Measurements from ENCODE around the gene HK3.

DNA sequence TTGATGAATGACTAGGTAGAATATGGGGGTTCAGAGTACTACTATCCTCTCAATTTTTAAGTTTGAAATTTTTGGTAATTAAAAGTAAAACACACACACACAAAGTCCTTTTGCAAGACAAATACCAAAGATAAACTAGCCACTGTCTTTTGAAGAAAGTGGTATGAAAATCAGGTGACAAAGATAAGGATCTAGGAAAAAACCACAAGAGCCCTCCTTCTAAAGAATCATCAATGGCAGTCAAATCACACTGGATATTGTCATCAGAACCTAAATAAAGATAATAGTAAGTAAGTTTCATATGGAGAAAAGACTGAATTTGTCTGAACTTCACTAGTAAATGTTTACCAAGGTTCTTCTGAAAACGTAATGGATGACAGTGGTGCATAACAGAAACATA is 30.5 kb upstream of the HK3 start:
- TF ChIP-seq, protein P1, sequence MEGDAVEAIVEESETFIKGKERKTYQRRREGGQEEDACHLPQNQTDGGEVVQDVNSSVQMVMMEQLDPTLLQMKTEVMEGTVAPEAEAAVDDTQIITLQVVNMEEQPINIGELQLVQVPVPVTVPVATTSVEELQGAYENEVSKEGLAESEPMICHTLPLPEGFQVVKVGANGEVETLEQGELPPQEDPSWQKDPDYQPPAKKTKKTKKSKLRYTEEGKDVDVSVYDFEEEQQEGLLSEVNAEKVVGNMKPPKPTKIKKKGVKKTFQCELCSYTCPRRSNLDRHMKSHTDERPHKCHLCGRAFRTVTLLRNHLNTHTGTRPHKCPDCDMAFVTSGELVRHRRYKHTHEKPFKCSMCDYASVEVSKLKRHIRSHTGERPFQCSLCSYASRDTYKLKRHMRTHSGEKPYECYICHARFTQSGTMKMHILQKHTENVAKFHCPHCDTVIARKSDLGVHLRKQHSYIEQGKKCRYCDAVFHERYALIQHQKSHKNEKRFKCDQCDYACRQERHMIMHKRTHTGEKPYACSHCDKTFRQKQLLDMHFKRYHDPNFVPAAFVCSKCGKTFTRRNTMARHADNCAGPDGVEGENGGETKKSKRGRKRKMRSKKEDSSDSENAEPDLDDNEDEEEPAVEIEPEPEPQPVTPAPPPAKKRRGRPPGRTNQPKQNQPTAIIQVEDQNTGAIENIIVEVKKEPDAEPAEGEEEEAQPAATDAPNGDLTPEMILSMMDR (IDR thresholded peaks at IDR 0.05), result no peak
- TF ChIP-seq POLR2A (IDR thresholded peaks at IDR 0.05), result no peak

Measured in right lobe of liver (tissue), 4 donors.